GM19238 (cell line): ENCODE measurements around the gene PMAIP1.
"Not testable (repeated sequence)": the region's sequence is repeated elsewhere in the genome, so short reads cannot be mapped to it uniquely, and the experiment has no call there.

Source experiments
- DNase-seq: peaks from one replicate; pipeline ENCODE4 v3.0.0; 2011; ENCODE audit warnings: low spot score; ENCODE audit not compliant: insufficient read length

Gene PMAIP1

DNA sequence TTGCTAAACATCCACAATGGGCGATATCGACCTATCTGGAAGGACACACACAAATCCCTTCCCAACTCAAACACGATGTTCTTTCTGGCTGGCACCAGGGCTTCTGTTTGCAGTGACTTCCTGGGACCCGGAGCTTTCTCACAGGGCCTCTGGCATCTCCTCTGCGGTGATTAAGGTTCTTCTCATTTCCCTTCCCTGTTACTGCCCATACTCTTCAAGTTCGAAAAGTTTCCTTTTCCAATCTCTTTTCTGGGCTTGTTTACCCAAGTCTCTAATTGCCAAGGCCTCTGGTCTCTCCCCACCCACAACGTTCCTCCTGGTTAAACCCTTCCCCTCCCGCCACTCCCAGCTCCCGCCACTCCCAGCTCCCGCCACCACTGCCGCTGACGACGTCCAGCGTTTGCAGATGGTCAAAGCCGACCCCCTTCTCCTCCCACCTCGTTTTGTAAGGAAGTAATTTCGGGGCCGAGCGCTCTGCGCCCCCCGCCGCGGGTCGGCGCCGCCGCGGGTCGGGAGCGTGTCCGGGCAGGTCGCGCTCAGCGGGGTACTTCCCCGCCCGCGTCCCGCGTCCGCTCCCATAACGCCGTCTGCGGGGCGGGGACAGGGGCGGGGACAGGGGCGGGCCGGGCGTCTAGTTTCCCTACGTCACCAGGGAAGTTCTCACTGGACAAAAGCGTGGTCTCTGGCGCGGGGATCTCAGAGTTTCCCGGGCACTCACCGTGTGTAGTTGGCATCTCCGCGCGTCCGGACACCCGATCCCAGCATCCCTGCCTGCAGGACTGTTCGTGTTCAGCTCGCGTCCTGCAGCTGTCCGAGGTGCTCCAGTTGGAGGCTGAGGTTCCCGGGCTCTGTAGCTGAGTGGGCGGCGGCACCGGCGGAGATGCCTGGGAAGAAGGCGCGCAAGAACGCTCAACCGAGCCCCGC, at the start of gene PMAIP1:
Gene PMAIP1, plus strand, starts transcription at position 699 of the 924 bp plus-strand sequence. Its CDS starts 182 bp downstream, at position 881.
- peak; percentile 74 for DNase-seq

DNA sequence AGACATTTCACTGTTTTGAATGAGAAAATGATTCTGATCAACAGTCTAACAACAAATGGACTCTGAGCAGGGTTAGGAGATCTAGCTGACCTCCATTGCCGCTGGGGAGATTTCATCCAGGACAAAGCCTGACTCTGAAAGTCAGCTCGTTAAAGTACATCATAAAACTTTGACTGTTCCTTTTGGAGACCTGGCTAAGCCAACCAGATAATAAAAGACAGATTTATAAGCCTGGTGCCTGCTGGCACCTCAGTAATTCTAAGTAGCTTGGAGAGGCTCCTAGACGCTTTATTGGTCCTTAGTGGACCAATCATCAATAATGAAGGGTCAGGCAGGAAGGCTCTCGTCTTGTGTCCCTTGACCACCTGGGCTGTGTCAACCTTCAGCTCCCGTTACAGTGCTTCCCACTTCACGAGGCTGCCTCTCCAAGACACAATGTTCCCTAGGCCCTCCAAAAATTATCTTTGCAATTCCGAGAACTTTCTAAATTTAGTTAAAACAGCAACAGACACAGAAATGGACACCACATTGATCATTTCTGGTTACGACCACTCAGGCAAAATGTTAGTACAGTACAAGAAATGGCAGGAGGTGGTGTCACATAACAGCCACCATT, 47.9 kb upstream of the PMAIP1 start:
- DNase-seq = no peak

DNA sequence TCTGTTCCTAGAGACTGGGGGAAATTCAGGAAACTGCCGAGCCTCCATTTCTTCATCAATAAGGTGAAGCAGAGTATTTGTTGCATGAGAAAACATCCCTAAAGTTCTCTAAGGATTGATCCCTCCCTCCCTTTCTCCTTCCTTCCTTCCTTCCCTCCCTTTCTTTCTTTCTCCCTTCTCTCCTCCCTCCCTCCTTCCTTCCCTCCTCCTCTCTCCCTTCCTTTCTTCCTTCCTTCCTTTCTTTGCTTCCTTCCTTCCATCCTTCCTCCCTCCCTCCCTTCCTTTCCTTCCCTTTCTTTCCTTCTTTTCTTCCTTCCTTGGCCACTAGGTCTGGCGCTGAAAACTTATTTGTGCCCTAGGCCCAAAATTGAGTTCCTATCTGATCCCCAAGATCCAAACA, 47.2 kb upstream of the PMAIP1 start:
- DNase-seq = no peak

DNA sequence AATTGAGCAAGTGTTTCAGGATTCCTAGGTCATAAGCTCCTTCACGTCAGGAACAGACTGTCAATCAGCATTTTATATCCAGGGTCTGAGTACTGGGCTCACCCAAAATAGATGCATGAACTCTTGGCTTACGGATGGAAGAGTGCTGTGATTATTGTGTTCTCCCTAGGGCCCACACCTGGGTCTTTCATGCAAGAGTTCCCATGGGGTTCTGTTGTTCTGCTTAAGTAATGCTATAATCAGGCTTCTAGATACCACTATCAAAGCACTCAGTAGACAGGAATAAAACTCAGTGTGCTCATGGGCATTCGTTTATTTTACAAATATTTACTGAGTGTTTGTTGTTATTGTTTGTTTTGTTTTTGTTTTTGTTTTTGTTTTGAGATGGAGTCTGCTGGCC, 46.4 kb upstream of the PMAIP1 start:
- no peak for DNase-seq

DNA sequence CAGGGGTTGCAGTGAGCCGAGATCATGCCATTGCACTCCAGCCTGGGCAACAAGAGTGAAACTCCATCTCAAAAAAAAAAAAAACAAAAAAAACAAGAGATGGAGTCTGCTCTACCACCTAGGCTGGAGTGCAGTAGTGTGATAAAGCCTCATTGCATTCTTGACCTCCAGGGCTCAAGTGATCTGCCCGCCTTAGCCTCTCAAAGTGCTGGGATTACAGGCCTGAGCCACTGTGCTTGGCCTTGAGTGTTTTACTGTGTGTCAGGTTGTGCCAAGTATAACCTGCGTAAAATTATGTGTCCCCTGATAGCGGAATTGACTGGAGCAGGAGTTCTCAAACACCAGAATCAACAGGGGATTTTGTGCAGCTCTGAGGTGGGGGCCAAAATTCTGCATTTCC, 45.8 kb upstream of the PMAIP1 start:
- not testable (repeated sequence) for DNase-seq

DNA sequence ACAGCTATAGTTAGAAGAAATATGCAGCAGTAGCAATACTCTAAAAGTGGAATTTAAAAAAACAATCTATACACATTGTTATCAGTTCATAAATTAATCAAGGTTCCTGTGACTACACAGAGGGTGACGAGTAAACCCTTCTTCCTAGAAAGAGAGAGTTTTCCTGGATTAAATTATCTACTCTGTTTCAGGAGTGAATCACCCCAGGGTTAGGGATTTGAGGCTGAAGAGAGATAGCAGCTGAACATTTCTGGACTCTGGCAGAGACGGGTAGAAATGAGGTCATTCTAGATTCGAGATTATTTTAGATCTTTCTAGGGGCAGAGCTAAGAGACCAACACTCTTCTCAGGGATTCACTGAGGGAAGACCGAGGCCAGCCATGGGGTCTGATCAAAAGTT, 38.8 kb upstream of the PMAIP1 start:
- DNase-seq = no peak

DNA sequence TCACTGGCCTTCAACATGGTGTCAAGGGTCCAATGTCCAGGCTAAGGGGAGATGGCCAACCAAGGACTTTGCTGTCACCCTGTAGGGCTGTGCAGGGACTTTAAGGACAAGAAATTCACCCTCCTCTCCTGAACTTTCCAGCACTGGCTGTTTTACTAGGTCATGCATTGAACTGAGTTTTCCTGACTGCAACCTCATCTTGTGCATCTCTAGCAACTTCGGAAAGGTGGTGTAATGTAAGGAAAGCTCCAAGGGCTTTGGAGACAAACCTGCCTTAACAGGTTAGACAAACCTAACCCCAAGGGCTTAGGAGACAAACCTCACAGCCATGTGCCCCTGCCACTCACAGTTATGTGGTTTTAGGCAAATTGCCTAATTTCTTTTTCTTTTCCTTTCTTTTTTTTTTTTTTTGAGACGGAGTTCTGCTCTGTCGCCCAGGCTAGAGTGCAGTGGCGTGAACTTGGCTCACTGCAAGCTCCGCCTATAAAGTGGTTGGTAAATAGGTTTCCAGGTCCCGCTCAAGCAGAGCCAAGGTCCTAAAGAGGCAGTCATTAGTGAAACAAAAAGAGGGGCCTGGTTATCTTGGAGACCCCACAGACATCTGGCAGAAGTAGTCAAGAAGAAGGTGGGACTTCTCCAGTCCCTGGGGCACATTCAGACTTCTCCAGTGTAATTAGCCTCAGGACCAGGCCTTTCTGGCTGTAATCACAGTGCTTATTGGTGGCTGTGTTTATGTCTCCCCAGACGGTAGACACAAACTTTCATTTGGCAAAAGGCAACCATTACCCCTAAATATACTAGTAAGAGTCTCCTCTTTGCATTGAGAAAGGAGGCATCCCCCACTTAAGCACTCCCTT, 37.6 kb upstream of the PMAIP1 start:
- DNase-seq = no peak

DNA sequence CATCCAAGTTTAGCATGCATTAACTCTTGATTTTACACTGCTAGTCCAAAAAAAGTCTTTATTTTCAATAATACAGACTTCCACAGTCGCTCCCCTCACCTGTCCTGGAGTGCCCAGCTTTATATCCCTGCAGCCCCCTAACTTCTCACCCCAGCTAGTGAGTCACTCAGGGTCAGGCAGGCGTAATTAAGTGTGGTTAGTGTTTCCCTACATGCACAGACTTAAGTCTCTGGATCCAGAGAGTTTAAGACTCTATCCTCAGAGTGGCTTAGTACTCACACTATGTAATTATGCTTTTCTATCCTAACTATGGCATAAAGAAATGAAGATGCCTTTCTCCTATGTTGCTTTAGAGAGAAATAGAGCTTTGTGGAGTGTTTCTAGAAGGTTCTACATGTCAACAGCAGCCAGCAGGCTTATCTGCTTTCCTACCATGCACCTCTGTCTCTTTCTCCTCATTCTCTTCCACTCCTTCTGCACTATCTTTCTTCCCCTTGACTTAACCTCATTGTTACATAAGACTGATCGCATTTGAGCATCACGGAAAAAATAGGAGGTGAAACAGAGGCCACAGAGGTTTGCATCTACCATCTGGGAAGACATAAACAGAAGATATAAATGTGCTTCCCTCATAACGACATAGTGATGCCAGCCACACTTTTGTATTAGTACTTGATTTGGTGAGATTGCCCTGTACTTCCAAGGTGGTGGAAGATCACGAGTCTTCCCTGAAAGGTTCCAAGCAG, 34.4 kb upstream of the PMAIP1 start:
- no peak for DNase-seq

DNA sequence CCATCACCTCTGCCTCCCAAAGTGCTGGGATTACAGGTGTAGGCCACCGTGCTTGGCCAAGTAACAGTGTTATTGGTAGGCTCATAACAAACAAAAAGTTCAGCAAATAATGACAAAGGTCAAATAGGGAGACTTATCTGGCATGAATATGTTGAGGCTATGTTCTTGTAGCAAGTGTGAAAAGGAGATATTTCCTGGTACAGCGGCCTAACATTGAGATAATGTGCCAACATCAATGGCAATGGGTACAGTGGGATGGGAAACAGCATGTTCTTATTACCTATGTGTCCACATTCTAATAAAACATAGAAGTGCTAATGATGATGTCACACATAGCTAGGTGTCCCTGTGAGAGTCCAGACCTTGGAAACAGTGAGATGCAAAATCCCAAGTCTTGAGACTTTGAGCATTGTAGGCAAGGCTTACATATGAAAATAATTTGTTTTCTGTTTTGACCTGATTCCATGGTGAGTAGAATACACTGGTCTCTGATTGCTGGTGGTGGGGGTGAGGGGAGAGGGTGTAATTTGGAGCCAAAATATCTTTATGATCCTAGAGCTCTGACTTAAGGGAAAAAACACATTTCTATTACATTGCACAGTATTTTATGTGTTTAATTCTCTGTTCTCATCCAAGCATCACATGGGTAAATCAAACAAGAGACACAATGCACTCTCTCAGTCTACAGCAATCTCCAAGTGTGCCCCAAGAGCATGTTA, 33.1 kb upstream of the PMAIP1 start:
- no peak for DNase-seq

DNA sequence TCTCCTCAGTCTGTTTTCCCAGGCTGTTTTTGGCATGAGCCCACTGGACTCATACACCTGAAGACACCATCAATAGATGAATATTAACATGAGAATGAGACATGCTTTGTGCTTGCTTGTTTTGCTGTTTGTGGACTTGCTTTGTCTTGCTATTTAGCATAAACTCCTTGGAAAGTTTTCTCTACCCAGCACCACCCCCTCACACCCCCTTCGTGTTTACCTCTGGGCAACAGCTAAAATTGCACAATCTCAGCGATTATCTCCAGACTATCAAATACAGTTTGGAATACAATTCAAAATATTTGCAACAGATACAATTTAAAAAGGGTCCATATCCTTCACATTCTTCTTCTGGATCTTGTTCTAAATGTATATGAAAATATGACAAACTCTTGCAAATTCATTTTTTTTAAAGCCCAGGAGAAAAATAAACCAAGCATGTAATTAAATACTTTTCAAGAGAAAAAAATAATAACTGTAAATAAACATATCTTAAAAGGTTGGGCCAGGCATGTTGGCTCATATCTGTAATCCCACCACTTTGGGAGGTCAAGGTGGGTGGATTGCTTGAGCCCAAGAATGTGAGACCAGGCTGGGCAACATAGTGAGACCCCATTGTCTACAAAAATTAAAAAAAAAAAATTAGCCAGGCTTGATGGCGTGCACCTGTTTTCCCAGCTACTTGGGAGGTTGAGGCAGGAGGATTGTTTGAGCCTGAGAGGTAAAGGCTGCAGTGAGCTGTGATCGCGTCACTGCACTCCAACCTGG, 32.3 kb upstream of the PMAIP1 start:
- no peak for DNase-seq

DNA sequence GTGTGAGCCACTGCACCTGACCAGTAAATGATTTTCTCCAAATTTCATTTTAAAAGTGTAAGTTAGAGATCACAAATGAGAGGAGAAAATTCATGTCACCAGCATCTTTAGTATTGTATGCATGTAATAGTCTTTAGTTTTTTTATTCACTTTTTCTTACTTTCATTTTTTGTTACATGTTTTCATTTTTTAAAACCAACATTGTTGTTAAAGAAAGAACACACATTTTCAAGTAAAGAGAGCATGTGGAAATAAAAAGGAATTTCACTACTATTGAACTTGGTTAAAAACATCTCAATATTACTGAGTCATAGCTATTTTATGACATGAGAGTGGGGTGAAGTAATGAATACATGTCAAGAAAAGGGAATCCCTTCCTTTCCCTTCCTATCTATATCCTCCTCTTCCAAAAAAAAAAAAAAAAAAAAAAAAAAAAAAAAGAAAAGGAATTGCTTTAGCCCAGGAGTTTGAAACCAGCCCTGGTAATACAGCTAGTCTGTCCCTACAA, 29.1 kb upstream of the PMAIP1 start:
- no peak for DNase-seq

DNA sequence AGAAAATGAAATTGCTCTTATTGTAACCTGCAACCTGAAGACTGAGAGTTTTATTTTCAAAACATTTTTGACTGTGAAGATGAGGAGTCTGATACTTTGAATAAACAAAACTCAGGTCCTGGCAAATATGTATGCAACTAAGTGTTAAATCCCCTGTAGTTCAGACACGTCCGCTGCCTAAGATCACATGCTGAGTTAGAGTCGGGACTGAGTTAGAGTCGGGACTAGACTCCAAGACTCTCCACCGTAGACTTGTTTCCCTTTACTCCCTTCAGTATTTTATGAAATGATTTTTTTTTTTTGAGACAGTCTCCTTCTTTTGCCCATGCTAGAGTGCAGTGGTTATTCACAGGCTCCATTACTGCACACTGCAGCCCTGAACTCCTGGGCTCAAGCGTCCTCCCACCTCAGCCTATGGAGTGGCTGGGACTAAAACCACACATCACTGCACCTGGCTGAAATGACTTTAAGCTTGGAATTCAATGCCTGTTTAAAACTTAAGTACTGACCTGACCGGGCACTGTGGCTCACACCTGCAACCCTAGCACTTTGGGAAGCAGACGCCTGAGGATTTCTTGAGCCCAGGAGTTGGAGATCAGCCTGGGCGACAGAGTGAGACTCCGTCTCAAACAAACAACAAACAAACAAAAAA, 28.0 kb upstream of the PMAIP1 start:
- DNase-seq = no peak

DNA sequence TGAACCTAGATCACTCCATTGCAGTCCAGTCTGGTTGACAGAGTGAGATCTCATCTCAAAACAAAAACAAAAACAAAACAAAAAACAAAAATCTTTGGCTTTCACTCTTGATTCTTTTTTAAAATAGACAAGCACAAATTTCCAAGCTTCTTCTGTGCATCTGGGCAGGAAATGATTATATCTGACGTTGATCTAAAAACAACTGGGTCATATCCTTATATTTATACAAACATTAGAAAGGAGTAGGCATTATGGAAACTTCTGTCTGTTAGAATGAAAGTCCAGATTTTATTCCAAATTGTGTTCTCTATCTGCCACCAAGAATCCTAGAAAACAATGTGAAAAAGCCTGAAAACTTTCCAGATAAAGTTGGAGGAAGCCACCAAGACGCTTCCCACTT, 26.2 kb upstream of the PMAIP1 start:
- no peak for DNase-seq

DNA sequence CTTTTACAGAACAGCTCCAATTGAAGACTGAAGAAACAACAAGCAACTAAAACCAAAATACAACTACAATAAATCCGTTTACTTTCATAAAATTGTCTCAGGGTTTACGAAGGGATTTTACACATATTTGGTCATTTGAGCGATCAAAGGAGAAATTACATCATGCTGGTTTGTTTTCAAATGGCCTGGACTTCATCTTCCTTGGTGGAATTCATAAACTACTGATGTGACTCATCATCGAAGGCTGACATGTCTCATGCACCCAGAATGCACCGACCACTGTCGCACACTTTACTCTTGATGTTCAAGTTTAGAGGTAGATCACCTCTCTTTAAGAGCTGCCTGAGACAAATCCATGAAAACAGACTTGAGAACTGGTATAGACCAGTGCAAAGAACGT, 25.6 kb upstream of the PMAIP1 start:
- DNase-seq = no peak

DNA sequence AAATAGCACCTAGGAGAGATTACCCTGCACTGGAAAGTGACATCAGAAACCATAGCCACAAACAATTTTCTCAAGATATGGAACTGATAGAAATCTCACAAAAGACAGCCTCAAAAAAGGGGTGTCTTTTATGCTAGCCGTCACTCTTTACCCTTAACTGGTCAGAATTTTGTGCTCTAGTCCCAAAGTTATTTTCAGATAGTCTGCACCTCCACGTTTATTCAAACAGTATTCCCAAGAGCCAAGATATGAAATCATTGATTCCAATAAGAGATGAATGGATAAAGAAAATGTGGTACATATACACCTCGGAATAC, 23.5 kb upstream of the PMAIP1 start:
- no peak for DNase-seq

DNA sequence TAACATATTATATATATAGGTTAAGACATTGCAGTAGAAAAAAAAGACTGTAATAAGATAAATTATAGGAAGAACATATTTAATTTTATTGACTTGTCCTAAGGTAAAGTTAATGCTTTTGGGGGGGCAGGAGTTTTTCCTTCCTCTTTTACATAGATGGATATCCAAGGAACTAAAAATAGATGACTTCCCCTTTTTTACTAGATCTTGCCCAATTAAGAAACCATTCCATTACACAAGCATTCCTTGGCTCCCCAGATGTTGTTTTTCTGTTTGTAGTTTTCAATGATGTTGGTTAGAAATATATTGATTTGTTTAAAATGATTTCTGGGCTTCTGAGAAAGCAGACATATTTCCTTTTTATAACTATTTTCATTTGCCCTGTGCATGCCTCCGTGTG, 22.4 kb upstream of the PMAIP1 start:
- DNase-seq = no peak

DNA sequence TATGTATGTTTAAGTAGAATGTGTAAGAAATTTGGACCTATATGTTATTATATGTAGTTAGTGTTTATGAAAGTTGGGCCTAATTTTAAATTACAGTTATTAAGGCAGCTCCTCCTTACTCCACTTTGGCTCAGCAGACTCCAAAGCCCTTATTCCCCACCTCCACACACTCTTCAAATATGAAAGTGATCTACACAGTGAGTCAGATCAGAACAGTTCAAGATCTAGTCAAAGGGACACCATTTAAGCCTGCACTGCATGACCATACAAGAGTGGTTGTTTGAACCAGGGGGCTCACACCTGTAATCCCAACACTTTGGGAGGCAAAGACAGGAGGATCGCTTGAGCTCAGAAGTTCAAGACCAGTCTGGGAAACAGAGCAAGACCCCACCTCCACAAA, 21.2 kb upstream of the PMAIP1 start:
- DNase-seq = no peak

DNA sequence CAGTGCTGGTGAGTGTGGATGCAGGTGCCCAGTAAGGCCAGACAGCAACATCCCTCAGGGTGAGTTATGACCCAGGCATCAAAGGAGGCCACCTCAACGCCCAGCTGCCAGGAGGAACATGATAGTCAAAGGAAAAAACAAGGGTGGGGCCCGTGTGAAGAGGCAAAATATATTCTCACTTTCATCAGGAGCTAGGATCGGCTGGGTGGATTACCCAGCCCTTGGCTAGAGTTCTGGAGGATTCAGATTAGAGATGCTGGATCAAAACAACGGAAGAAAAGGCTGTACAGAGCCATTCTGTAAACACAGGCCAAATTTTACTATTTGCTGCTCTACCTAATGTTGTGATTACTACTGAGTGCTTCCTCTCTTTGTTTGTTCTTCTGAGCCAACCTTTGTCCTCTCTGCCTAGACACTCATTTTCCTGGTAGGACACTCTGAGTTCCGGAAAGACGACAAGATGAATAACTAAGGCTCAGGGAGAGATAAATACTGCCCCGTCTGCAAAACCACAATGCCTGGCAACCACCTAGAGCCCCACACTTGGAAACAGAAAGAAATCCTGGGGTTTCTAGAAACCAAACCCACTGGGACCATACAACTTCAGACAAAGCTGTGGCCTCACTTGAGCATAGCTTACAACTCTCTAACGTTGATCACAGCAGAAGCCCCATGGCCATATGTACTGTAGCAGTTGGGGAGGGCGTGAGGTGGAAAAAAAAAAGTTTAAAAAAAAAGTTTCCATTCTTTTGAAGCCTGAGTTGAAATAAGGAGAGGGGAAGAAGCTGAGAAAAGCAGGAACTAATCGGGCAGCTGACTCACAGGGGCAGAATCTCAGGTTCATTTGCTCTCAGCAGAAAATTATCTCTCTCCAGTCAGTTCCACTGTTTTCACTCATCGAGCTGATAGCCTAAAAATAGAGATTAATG, 17.8 kb upstream of the PMAIP1 start:
- DNase-seq = no peak
